Activated CD4-positive, alpha-beta T cell treated with anti-CD3 and anti-CD28 coated beads, Interleukin-2, amount 50 U/mL, for 4 hours (primary cell): ENCODE results near the gene RFLNA.

Experiments used
- DNase-seq, 2 experiments: peaks; one replicate each; pipeline ENCODE4 v3.0.0-alpha.2; 2020

The RFLNA gene

GRCh38 chr12:124338876-124339603 lies 44.1 kb downstream of the RFLNA start:
- DNase-seq: no peak

- DNase-seq: no peak
Observed at GRCh38 chr12:124340080-124340900, 45.4 kb downstream of the RFLNA start.

- DNase-seq: no peak
Observed at GRCh38 chr12:124341645-124342069, 46.8 kb downstream of the RFLNA start.

- DNase-seq: no peak
Observed at GRCh38 chr12:124344022-124344421, 49.1 kb downstream of the RFLNA start.

GRCh38 chr12:124344526-124344925 lies 49.6 kb downstream of the RFLNA start:
- DNase-seq: no peak

- no peak for DNase-seq
Observed at GRCh38 chr12:124345795-124346194, 50.9 kb downstream of the RFLNA start.

- DNase-seq: no peak
Observed at GRCh38 chr12:124346425-124347168, 51.7 kb downstream of the RFLNA start.

GRCh38 chr12:124347335-124347734 lies 52.4 kb downstream of the RFLNA start:
- no peak for DNase-seq

GRCh38 chr12:124347805-124348658 lies 53.1 kb downstream of the RFLNA start:
- peak; percentile 18 to 21 for DNase-seq

- DNase-seq: no peak
Observed at GRCh38 chr12:124348659-124349380, 53.9 kb downstream of the RFLNA start.

- DNase-seq: no peak
Observed at GRCh38 chr12:124350491-124350890, 55.6 kb downstream of the RFLNA start.

- no peak for DNase-seq
Observed at GRCh38 chr12:124351422-124351821, 56.5 kb downstream of the RFLNA start.

- DNase-seq: no peak
Observed at GRCh38 chr12:124352257-124352656, 57.4 kb downstream of the RFLNA start.

- DNase-seq: no peak
Observed at GRCh38 chr12:124352839-124353238, 57.9 kb downstream of the RFLNA start.

- DNase-seq: no peak
Observed at GRCh38 chr12:124354400-124354799, 59.5 kb downstream of the RFLNA start.

- DNase-seq: no peak
Observed at GRCh38 chr12:124356221-124356620, 61.3 kb downstream of the RFLNA start.

GRCh38 chr12:124357616-124358015 lies 62.7 kb downstream of the RFLNA start:
- no peak for DNase-seq

- no peak for DNase-seq
Observed at GRCh38 chr12:124358572-124358971, 63.7 kb downstream of the RFLNA start.

GRCh38 chr12:124359671-124360581 lies 65.0 kb downstream of the RFLNA start:
- DNase-seq: no peak
